Measurements from ENCODE around the gene SYNPR.

Gene SYNPR

DNA sequence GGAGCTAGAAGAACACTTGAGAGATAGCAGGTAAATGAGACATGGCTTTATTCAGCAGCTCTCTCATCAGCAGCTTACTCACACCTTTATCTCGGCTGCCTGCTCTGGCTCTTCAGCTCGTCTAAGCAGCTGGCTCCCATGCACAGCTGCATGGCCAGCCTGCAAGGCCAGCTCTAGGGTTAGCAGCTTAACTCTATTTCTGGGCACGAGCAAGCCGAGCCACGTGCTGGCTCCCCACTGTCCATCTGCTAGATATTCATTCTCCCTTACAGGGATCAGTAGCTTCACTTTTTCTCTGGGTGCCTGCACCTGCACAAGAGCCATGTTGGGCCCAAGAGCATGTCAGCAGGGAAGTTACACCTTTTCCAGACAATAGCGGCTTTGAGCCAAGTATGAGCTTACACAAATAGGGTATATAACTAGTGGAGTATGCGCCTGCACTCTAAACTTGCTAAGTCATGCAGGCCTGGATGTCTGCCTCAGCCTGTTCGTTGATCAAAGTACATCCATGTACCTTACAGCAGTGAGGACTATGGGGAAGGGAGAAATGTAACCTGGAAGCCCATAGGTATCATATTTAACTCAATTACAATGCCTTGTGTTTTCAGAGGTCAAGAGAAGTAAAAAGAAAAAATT lies 199.5 kb downstream of the SYNPR start:
- no peak for DNase-seq

DNA sequence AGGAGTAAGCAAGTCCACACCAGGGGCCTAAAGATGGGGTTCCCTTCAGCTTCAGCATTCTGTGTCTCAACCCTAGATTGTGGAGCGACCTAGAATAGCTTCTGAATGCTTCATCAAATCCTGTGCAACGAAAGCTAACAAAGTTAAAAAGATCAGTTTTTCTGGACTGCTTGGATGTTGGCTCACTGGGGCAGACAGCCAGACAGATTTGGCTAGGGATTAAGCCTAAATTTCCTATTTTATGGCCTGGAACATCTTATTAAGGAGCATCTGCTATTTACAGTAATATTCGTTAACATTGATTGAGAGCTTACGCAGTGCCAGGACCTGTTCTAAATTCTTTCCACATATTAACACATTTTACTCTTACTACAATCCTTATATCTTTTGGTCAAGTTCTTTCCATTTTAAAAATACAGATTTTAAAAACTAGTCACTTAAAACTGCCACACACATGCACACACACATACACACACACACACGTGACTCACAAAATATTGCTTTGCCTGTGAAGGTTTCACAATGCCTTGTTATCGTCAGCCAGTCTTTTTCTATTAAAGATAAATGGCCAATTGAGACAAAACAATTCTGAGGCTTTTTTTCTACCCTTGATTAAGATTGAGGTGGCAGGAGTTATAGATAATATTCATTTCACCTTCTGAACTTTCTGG lies 201.0 kb downstream of the SYNPR start:
- DNase-seq, result no peak

DNA sequence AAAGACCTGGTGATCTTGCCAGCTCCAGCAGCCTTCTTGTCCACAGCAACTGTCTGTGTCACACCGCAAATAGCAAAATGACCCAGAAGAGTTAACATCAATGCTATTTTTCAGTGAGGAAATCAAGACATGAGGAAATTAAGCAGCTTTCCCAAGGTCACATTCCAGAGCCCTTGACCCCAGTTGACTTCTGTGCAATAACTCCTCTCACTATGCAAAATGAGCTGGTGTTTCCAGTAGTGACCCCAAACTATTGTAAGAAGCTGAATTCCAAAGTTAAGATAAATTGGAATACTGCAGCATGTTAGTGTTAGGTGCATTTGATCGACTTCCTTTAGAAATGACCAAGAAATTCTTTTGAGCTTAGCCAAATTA lies 201.5 kb downstream of the SYNPR start:
- no peak for DNase-seq

DNA sequence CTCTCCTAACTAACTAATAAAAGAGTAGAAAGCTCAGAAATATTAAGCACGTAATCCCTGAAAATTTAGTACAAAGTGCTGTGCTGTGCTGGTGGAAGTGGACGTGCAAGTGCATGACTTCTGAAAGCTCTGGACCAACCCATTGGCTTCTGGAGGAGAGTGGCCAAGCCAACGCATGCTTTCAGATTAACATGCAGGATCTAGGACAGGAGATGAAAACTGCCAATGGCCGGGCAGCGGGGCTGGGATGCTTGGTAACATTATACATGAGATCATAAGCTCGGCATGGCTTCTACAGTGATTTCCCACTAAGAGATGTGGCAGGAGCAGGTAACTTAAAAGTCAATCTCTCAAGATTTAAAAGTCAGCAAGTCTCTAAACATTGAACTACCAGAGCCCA lies 203.5 kb downstream of the SYNPR start:
- DNase-seq, result no peak

DNA sequence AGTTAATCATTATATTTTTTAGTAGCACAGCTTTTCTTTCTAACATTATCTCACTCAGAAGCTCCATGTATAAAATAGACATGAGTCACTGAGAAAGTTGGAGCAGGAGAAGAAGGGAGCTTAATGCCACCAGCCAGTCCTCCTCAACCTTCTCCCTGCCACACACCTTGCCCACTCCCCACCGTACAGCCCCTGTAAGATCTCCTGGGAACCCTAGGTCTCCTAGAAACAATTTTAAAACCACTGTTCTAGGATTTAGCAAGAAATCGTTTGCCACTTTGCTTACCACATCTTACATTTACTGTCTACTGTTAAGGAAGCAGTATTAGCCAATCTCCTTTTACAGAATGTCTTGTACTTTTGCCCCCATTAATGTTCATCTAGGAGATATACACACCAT lies 204.2 kb downstream of the SYNPR start:
- no peak for DNase-seq

DNA sequence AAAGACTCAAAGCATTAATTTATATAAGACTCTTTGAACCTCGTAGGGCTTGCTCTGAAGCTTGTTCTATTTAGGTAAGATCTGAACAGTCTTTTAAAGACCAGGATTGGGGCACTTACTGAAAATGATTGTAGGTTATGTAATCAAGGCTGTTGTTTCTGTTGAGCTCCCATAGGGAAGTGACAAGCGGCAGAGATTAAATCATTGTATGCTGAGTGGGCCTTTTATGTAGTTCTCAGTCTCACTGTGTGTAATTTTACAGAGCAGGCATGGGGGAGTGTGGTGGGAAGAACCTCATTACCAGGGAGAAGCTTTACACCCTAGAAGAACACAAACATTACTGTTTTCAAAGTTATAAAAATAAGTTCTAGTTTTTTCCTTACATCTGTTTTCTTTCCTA lies 214.4 kb downstream of the SYNPR start:
- DNase-seq, result no peak

DNA sequence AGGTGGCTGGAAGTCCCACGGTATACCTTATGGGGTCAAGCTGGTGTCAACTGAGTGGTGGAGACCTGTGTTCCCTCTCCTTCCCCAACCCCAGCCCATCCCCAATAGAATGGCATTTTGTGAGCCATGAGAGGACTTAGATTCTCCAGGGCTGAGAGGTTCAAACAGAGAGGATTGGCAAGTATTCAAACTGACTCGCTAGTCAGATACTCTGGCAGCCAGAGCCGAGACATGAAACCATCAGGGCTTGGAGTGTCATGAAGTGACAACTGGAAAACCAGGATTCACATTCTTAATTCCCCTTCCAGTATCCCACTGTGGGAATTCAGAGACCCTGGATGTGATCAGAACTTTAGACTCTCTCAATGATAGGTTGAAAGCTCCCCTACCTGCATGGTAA lies 215.0 kb downstream of the SYNPR start:
- no peak for DNase-seq

DNA sequence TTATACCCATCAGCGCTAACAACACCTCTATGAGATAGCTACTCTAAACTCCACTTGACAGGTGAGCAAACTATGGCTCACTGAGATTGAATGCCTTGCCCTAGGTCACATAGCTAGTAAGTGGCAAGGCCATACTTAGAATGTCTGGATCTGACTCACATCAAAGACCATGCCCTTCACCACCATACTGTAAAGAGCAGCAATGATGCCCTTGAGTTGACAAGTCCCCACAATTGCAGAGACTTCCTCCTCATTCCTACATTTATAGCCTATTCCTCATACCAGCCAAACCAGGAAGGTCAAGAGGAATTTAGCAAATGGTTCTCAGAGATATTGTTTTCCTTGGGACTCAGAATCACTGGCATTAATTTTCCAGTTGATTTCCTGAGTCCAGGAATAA lies 216.5 kb downstream of the SYNPR start:
- DNase-seq, result no peak

DNA sequence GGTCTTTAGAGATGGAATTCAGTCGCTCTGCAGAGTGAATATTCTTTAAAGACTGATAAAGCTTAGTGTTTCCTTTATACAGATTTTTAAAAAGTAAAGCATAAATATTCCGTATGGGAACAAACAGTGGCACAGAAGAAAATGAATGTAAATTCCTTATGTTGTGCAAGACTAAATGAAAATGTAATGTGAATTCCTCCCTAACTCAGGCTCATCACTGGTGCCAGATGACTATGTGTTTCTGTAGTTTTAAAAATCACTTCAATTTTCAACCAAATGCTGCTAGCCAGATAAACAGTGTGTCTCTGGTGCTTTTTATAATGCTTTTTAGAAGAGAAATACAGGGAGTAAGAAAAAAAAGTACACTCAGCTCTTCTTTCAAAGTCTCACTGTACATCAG lies 219.5 kb downstream of the SYNPR start:
- DNase-seq, result no peak

DNA sequence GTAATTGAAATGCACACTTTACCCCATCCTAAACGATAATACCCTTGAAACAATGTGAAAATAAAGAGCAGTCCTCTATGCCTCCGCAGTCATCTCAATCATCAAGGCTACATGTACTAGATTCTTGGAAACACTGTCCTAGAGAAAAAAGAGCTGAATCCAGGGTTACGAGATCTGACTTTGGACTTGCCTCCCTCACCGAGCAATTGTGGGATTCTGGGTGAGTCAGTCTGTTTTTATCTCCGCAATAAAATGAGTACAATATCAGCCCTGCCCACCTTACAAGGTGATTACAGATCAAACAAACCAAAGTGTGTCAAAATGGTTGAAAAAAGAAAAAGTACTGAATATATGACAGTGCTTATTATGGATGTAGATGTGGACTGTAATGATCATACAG lies 222.1 kb downstream of the SYNPR start:
- DNase-seq, result no peak

DNA sequence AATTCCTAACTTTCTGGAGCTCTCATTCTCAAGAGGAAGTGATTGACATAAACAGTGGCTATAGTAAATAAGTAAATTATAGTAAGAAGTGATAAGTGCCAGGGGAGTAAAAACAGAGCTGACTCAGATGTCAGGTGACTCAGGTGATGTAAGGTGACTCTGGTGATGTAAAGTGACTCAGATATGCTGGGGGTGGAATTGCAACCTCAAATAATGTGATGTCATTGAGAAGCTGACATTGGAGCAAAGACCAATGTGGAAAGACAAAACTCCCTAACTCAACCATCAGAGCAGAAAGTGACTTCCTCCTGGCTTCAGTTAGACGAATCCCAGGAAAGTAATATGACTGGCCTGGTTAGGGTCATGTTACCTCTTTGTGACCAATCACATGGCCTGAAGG lies 230.2 kb downstream of the SYNPR start:
- DNase-seq, result no peak

DNA sequence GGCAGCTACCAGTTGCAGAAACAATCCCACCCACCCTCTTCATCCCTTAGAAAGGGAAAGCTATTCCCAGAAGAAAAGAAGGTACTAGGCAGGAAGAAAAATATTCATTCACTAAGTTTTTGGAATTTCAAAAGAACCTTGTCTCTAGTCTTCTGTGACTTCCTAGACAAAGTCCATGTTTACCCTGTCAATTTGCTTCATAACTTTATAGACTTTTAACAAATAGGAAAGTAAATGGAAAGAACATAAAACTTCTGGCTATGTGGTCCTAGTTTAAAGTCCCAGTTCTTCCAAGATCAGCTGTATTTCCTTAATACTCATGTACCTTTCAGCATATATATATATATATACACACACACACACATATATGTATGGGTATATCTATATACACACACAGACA lies 230.7 kb downstream of the SYNPR start:
- no peak for DNase-seq

DNA sequence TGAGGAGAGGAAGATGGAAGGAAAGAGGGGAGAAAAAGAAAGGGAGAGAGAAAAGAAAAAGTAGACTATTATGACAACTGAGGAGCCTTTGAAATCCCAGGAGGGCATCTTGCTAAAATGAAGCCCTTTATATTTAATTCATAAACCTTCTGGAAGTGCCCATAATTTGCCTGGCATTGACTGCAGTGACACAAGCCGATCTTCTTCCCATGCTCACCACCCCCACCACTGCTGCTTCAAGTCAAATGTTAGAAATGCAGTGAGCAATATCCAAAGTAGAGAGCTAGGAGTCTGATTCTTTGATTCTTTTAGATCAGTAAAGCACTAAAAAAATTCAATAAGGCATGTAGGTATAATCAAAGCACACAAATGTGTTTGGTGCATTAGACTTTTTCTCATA lies 235.7 kb downstream of the SYNPR start:
- no peak for DNase-seq

DNA sequence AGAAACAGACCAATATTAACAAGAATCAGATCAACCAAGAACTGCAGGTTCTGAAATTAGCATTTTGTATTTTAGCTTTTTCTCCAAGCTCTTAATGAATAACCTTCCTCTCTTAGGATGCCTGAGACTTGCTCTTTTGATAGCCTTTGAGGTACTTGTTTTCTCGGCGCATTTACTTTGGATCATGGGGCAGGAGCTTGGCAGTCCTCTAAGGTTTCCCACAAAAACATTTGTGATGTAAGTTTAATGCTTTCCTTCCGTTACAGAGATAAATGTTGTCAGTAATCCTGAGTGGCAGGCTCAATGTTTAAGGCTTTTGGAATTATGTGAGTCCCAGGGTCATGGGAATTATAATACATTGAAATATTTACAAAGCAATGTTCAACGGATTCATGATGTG lies 236.6 kb downstream of the SYNPR start:
- no peak for DNase-seq

DNA sequence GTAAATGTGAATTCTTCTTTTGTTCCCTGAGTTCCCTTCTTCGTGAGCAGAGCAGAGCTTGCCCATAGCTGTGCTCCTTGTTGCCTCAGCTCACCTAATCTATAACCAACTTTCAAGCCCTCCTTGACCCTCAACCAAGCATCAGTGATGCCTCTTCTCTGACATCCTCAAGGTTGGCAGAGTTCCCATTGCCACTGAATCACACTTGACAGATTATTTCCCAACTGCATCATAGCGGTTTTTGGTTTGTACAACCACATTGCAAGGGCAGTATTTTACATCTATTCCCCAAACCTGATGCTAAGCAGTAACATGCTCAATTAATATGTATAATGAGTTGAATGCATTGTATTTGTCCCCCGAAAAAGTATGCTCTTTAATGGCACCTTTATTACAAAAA lies 241.3 kb downstream of the SYNPR start:
- DNase-seq, result no peak

DNA sequence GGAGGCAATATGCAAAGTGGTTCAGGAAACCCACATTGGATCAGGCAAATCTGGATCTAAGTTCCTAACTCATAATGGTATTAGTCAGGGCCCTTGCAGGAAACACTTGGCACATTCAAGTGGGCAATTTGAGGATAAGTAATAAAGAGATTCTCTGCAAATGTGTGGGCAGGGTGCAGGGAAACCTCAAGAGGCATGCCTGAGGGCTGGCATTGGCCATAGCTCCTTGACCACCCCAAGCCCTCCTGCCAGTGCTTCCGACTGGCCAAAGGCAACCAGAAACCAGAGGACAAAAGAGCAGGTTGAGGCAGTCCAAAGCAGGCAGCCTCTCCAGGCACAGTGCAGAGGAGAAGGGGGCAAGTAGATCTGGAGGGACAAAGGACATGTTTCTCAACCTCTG lies 243.5 kb downstream of the SYNPR start:
- DNase-seq, result no peak

DNA sequence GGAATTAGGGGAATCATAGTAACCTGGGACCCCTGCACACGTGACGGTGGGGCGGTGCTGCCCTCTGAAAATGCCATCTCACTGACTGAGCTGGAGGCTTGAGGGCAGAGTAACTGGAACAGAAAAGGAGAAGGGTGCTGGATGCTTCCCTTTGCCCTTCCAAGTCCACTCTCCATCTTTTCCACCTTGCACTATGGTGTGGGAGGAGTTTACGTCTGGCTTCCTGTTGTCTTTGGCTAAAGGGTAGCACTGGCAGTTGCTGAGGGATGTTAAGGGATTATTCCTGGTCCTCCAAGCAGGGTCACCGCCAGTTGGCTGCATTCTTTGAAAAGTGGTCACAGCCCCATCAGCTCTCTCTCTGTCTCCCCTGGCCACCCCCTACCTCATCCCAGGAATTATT lies 245.0 kb downstream of the SYNPR start:
- no peak for DNase-seq

DNA sequence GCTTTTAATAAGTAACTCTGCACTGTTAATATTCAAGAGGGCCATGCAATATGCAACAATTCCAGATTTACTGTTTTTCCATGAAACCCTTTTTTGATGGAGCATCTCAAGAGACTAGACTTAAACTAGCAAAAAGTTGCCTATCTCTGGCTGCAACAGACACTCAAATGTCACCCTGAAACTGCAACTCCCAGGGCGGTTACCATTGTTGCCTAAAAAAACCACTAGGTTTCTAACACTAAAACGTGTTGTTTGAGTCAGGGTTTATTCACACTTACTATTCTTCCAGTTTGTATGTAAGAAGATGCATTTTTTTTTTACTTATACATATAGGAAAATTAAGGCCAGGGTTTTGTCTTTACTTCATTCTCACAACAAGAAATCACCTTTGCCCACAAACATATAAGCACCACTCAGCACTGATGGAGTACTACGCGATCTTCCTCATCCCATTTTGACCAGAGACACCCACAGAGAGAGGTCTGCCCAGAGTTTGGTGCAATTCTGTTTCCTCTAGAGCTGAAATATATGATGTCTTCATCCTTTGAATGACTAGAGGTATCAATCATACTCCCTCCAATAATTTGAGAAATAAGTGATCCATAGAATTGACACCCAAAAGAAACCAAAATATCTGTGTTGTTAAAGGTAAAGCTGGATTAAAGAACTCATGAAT lies 250.4 kb downstream of the SYNPR start:
- no peak for DNase-seq

DNA sequence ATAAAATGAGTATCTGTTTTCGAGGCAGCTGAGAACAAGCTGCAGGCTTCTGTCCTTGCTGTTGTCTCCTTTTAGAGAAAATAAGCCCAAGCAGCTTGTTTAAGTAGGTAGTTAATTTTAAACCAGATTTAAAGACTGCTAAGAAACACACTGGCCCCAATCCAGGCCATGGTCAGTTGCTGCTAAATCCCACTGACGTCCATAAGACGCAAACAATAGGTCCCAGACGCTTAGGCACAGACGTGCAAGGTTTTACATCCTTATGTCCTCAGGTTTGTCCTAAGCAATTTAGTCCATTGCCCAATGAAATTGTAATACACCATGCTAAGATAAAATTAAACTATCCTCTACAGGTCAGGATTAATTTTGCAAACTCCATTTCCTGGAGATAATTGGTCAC lies 254.4 kb downstream of the SYNPR start:
- no peak for DNase-seq

DNA sequence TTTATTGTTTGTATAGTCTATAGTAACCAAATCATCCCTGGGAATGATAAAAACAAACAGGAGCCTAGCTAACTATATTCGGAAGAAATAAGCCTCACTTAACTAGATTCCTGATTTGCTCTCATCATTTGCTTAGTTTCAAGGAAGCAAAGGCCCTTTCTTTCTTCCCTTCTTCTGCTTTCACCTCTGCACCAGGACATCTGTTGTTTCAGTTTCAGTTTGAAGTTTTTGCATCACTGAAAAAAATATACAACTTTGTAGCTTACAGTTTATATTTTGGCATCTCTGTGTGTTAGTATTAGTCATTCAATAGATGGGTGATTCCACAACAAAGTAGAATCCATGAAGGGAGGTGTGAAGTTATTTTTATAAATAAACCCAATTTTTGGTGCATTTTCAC lies 260.8 kb downstream of the SYNPR start:
- no peak for DNase-seq

DNA sequence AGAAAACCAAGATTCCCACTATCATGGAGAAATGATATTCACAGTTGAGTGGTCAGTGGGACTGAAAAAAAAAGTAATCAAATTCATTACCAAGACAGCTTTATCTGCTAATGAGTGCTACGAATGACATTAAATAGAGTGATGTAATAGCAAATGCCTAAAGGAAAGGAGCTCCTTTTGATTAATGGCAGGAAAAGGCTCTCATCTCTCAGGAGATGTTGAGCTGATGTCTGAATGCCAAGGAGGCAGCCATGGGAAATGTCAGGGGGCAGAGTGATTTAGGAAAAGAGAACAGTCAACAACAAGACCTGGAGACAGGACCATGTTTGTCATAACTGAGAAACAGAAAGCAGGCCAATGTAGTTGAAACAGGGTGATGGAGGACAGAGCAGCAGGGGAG lies 277.7 kb downstream of the SYNPR start:
- DNase-seq, result no peak

DNA sequence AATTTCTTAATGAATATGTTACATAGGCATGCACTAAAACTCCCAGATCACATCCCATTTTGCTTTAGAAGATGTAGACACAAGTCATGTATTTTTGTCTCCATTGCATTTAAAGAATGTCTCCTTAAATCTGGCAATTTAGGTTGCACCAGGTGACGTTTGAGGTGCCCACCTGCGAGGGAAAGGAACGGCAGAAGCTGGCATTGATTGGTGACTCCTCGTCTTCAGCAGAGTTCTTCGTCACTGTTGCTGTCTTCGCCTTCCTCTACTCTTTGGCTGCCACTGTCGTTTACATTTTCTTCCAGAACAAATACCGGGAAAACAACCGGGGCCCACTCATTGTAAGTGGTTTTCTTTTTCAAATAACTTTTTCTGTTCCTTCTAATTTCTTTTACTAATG lies 278.3 kb downstream of the SYNPR start:
- DNase-seq, result no peak

DNA sequence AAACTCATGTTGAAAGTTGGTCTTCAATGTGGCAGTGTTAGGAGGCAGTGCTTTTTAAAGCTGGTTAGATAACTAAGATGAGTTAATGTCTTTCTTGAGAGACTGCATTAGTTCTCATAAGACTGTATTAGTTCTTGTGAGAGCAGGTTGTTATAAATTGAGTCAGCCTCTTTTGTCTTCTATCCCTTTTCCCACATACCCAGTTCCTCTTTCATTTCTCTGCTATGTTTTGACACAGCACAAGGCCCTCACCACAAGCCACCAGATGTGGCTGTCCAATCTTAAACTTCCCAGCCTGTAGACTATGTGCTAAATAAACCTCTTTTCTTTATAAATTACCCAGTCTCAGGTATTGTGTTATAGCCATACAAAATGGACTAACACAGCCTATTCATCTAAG lies 279.8 kb downstream of the SYNPR start:
- no peak for DNase-seq

DNA sequence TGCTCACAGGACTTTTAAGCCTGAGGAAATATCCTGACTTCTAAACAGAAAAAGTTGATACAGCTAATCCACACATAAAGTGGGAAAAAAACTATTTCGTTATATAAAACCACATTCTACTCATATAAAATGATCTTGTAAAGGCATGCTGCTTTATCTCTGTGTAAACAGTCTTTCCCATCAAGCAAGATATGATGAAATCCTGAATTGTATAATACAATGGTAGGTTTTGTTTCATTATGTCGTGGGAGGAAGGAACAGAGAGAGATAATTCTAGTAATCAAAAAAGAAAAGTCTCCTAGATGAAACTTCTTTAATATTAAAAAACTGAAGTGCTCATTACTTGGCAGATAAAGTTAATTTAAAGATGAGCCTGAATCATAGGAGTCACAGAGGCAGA lies 281.8 kb downstream of the SYNPR start:
- no peak for DNase-seq

DNA sequence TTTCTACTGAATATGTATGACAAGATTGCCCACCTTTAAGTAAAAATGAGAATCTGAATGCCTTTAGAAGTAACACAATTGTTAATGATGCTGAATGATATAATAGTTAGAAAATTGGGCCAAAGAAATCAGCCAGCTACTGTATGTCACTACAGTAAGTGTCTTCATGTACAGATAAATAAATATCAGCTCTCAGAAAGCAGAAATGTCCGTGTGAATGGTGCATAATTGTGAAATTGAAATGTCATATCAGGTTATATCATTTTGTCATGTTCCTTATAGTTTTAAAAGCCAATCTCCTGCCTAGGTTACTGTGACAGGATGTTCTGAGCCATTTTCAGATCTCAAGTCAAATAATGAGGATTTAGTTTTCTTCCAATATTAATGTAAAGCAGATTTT lies 283.8 kb downstream of the SYNPR start:
- no peak for DNase-seq
